IMR-90 (cell line): ENCODE measurements around the gene NKTR. TPM values are rescaled to one million over a fixed set of nuclear protein-coding genes. Genes with fewer than 3 reads are reported as not detected.

Experiments used
- ATAC-seq: fragments of 200-7000 bp; cut with Tn5 transposase; 2 replicates; pipeline ENCODE4 v1.9.1; 2020; ENCODE audit warnings: low read depth, mild to moderate bottlenecking, moderate library complexity
- BruUV-seq: library from RNA; stranded (reverse); fragments of 400-500 nt; replicated peaks from 2 replicates; lab custom pipeline; 2021; lab: Mats Ljungman, UMichigan
- CTCF ChIA-PET: fragments of 300-600 bp; formaldehyde crosslinking; extraction: SDS; loops from one replicate; lab custom pipeline; 2021; ENCODE audit warnings: antibody characterized with exemption; lab: Yijun Ruan, JAX
- POLR2A ChIA-PET: fragments of 300-600 bp; sonication (Branson Sonifier 250); formaldehyde crosslinking; loops from one replicate; lab custom pipeline; 2022; ENCODE audit warnings: antibody characterized with exemption; ENCODE audit not compliant: unreplicated experiment; lab: Charles Lee
- DNase-seq: peaks from one replicate; pipeline ENCODE4 v3.0.0; 2013
- H2AFZ ChIP-seq: replicated peaks from 2 replicates; pipeline ENCODE3; 2013; ENCODE audit warnings: low read length, mild to moderate bottlenecking; ENCODE audit not compliant: poor library complexity
- H2AK5ac ChIP-seq: 2 replicates; pipeline ENCODE4 v1.6.1; 2013; ENCODE audit warnings: low read depth, low read length, inconsistent platforms
- H2AK9ac ChIP-seq: replicated peaks from 2 replicates; pipeline ENCODE3; 2013; ENCODE audit warnings: mild to moderate bottlenecking, low read depth, low read length, moderate library complexity; ENCODE audit not compliant: poor library complexity
- H2BK120ac ChIP-seq: 2 replicates; pipeline ENCODE4 v1.6.1; 2013; ENCODE audit warnings: low read depth, low read length, inconsistent platforms
- H2BK15ac ChIP-seq: 3 replicates; pipeline ENCODE4 v1.6.1; 2013; ENCODE audit warnings: low read depth, low read length, inconsistent platforms
- H2BK20ac ChIP-seq: 2 replicates; pipeline ENCODE4 v1.6.1; 2013; ENCODE audit warnings: low read depth, mild to moderate bottlenecking, inconsistent platforms, low read length, moderate library complexity
- H2BK5ac ChIP-seq: 2 replicates; pipeline ENCODE4 v1.6.1; 2013; ENCODE audit warnings: mild to moderate bottlenecking, low read depth, low read length, inconsistent platforms; ENCODE audit not compliant: poor library complexity, severe bottlenecking
- H3K14ac ChIP-seq: replicated peaks from 2 replicates; pipeline ENCODE4 v1.6.1; 2013; ENCODE audit warnings: low read depth, low read length, inconsistent platforms
- H3K18ac ChIP-seq: 2 replicates; pipeline ENCODE4 v1.6.1; 2013; ENCODE audit warnings: low read depth, low read length, control low read depth
- H3K23ac ChIP-seq: 2 replicates; pipeline ENCODE4 v1.6.1; 2013; ENCODE audit warnings: low read depth, low read length, inconsistent platforms
- H3K27ac ChIP-seq: 2 replicates; pipeline ENCODE4 v1.5.1; 2013; ENCODE audit warnings: mild to moderate bottlenecking, control low read depth, low read length; ENCODE audit not compliant: insufficient read depth
- H3K27me3 ChIP-seq: 2 replicates; pipeline ENCODE4 v1.6.1; 2013; ENCODE audit warnings: low read length; ENCODE audit not compliant: control insufficient read depth, insufficient read depth
- H3K36me3 ChIP-seq: 2 replicates; pipeline ENCODE4 v1.6.1; 2013; ENCODE audit warnings: low read length, mixed read lengths; ENCODE audit not compliant: control insufficient read depth, insufficient read depth
- H3K4ac ChIP-seq: 2 replicates; pipeline ENCODE4 v1.6.1; 2013; ENCODE audit warnings: low read depth, low read length, inconsistent platforms
- H3K4me1 ChIP-seq: 2 replicates; pipeline ENCODE4 v1.6.1; 2013; ENCODE audit warnings: low read length, mixed read lengths; ENCODE audit not compliant: control insufficient read depth, insufficient read depth
- H3K4me2 ChIP-seq: 2 replicates; pipeline ENCODE4 v1.6.1; 2013; ENCODE audit warnings: low read depth, mild to moderate bottlenecking, control low read depth, low read length, moderate library complexity
- H3K4me3 ChIP-seq: 2 replicates; pipeline ENCODE4 v1.5.1; 2013; ENCODE audit warnings: low read depth, mild to moderate bottlenecking, control low read depth, low read length, moderate library complexity; ENCODE audit not compliant: insufficient read depth
- H3K56ac ChIP-seq: 2 replicates; pipeline ENCODE4 v1.6.1; 2013; ENCODE audit warnings: low read length, inconsistent platforms; ENCODE audit not compliant: insufficient read depth; ENCODE audit errors: extremely low read depth
- H3K79me1 ChIP-seq, 2 experiments: 2 replicates each; pipeline ENCODE4 v1.6.1; 2013; ENCODE audit warnings: low read length in 2 of 2, inconsistent platforms in 1 of 2, low read depth in 1 of 2
- H3K9ac ChIP-seq: 2 replicates; pipeline ENCODE4 v1.6.1; 2013; ENCODE audit warnings: low read depth, low read length, control low read depth
- H3K9me1 ChIP-seq: 2 replicates; pipeline ENCODE4 v1.6.1; 2013; ENCODE audit warnings: low read length, inconsistent platforms; ENCODE audit not compliant: insufficient read depth
- H3K9me3 ChIP-seq: 2 replicates; pipeline ENCODE4 v1.6.1; 2013; ENCODE audit warnings: low read length; ENCODE audit not compliant: control insufficient read depth, insufficient read depth
- H4K20me1 ChIP-seq: 2 replicates; pipeline ENCODE4 v1.6.1; 2013; ENCODE audit warnings: low read length, inconsistent platforms; ENCODE audit not compliant: insufficient read depth
- H4K5ac ChIP-seq: 2 replicates; pipeline ENCODE4 v1.6.1; 2013; ENCODE audit warnings: mild to moderate bottlenecking, low read depth, low read length, control low read depth
- H4K8ac ChIP-seq, 2 experiments: 2 replicates each; pipeline ENCODE4 v1.6.1; 2013; ENCODE audit warnings: low read depth in 2 of 2, low read length in 2 of 2, control low read depth in 1 of 2, inconsistent platforms in 1 of 2
- H4K91ac ChIP-seq: 2 replicates; pipeline ENCODE4 v1.6.1; 2013; ENCODE audit warnings: low read depth, low read length, inconsistent platforms; ENCODE audit not compliant: insufficient read depth
- CEBPB ChIP-seq: IDR thresholded peaks from 2 replicates; pipeline ENCODE4 v1.6.1; 2012; ENCODE audit warnings: low read depth, low read length, improper control_type of control experiment
- CHD1 ChIP-seq: IDR thresholded peaks from 2 replicates; pipeline ENCODE4 v1.6.1; 2012; ENCODE audit warnings: low read depth, low read length, improper control_type of control experiment
- ELK1 ChIP-seq: fragments of 150-350 bp; IDR thresholded peaks from 2 replicates; pipeline ENCODE4 v1.6.1; 2016; ENCODE audit warnings: low read depth, mild to moderate bottlenecking, low read length, moderate library complexity, borderline replicate concordance
- FOS ChIP-seq: fragments of 150-350 bp; IDR thresholded peaks from 2 replicates; pipeline ENCODE4 v1.6.1; 2016; ENCODE audit warnings: low read depth, low read length
- MAFK ChIP-seq: IDR thresholded peaks from 2 replicates; pipeline ENCODE4 v1.6.1; 2012; ENCODE audit warnings: low read depth, low read length, improper control_type of control experiment
- NFE2L2 ChIP-seq: fragments of 150-350 bp; IDR thresholded peaks from 2 replicates; pipeline ENCODE4 v1.6.1; 2016; ENCODE audit warnings: low read depth, mild to moderate bottlenecking, low read length
- POLR2A ChIP-seq: IDR thresholded peaks from 2 replicates; pipeline ENCODE4 v1.6.1; 2012; ENCODE audit warnings: mild to moderate bottlenecking, low read depth, low read length
- RCOR1 ChIP-seq: IDR thresholded peaks from 2 replicates; pipeline ENCODE4 v1.6.1; 2012; ENCODE audit warnings: mild to moderate bottlenecking, low read length, improper control_type of control experiment; ENCODE audit not compliant: insufficient replicate concordance
- USF2 ChIP-seq: fragments of 150-350 bp; IDR thresholded peaks from 2 replicates; pipeline ENCODE4 v1.6.1; 2017; ENCODE audit warnings: mild to moderate bottlenecking, antibody characterized with exemption, low read length, low read depth
- WGBS, 2 experiments: methylation state at CpG; one replicate each; pipeline versions ENCODE4 v1.1.5 to v1.1.7; 2013; ENCODE audit warnings: missing lambda C conversion rate in 2 of 2; ENCODE audit not compliant: insufficient read length in 1 of 2; ENCODE audit errors: extremely low coverage in 2 of 2; 5-methylcytosine and 5-hydroxymethylcytosine counted together
- dilution Hi-C: fragments of 300-500 bp; cut with HindIII; formaldehyde crosslinking; loops from one replicate; pipeline ENCODE4 v1.14.3; 2018; ENCODE audit warnings: low sequenced_read_pairs; ENCODE audit not compliant: unreplicated experiment
- in situ Hi-C: fragments of 300-500 bp; cut with MboI; formaldehyde crosslinking; loops from 3 replicates; pipeline ENCODE4 v1.14.3; 2019; ENCODE audit warnings: low sequenced_read_pairs, inconsistent platforms, mixed read lengths
- intact Hi-C: fragments of 100-400 bp; cut with micrococcal nuclease; formaldehyde crosslinking; loops from 2 replicates; pipeline ENCODE4 v1.10.0; 2022
- polyA plus RNA-seq, 3 experiments: library from polyadenylated mRNA; depleted of rRNA; stranded (reverse); fragments of >200 nt; gene quantifications; 2 replicates each; pipeline ENCODE4 v1.2.3, GENCODE V29; 2012; ENCODE audit warnings: low replicate concordance in 1 of 3
- total RNA-seq: library from RNA; depleted of rRNA; stranded (reverse); fragments of >200 nt; gene quantifications from 2 replicates; pipeline ENCODE4 v1.2.3, GENCODE V29; 2012
- TF ChIP-seq, protein P1 (sequence below): conservative IDR thresholded peaks from 2 replicates; pipeline ENCODE4 v1.5.1; 2012; ENCODE audit warnings: mild to moderate bottlenecking, low read depth, low read length, improper control_type of control experiment

NKTR gene
- total and polyA plus RNA-seq, 2 of the 4 experiments (the other 2 are of a cell fraction), result 24.0 to 30.7 TPM

GRCh38 chr3:42562047-42562907 lies 38.2 kb upstream of the NKTR start (continued):
- no peak for TF ChIP-seq ELK1

GRCh38 chr3:42569593-42570142 lies 30.8 kb upstream of the NKTR start:
- Histone ChIP-seq H3K36me3 (peaks cover 21% of the 10 kb centered on the region), H3K9me1 (peaks cover 5% of the 10 kb centered on the region; the same call in 1 of the 2 replicates), H3K27ac (no peak overlapping the region), H4K5ac (no peak overlapping the region), H2BK120ac (no peak overlapping the region), H3K56ac (no peak overlapping the region), H4K20me1 (peaks cover 9% of the 10 kb centered on the region), H3K4ac (no peak overlapping the region), H2AK5ac (no peak overlapping the region), H3K4me3 (no peak overlapping the region), H3K14ac (no peak overlapping the region), H2BK20ac (no peak overlapping the region), H2AFZ (no peak overlapping the region), H4K91ac (no peak overlapping the region), H3K4me2 (no peak overlapping the region), H2BK15ac (no peak overlapping the region), H3K79me1 (peaks cover 39 to 44% of the 10 kb centered on the region in 2 experiments), H3K9ac (no peak overlapping the region), H3K18ac (no peak overlapping the region), H2AK9ac (no peak overlapping the region), H3K27me3 (no peaks in the 10 kb centered on the region), H4K8ac (no peak overlapping the region), H3K9me3 (no peaks in the 10 kb centered on the region), H3K4me1 (no peaks in the 10 kb centered on the region), H3K23ac (no peak overlapping the region), H2BK5ac (no peak overlapping the region)
- intact Hi-C loops (no loop called here), dilution Hi-C loops (no loop called here), in situ Hi-C loops (no loop called here)
- ChIA-PET POLR2A (no interaction called here), CTCF (no interaction called here)
- WGBS, 2 experiments, result no CpG with 5 or more reads among the region's 2 CpGs
- BruUV-seq, result no TSS peak
- DNase-seq (no peak), ATAC-seq (no peak)
- no peak for TF ChIP-seq POLR2A
- TF ChIP-seq CHD1, result no peak
- no peak for TF ChIP-seq ELK1
- TF ChIP-seq RCOR1, result no peak
- TF ChIP-seq, protein P1, sequence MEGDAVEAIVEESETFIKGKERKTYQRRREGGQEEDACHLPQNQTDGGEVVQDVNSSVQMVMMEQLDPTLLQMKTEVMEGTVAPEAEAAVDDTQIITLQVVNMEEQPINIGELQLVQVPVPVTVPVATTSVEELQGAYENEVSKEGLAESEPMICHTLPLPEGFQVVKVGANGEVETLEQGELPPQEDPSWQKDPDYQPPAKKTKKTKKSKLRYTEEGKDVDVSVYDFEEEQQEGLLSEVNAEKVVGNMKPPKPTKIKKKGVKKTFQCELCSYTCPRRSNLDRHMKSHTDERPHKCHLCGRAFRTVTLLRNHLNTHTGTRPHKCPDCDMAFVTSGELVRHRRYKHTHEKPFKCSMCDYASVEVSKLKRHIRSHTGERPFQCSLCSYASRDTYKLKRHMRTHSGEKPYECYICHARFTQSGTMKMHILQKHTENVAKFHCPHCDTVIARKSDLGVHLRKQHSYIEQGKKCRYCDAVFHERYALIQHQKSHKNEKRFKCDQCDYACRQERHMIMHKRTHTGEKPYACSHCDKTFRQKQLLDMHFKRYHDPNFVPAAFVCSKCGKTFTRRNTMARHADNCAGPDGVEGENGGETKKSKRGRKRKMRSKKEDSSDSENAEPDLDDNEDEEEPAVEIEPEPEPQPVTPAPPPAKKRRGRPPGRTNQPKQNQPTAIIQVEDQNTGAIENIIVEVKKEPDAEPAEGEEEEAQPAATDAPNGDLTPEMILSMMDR, result no peak
- no peak for TF ChIP-seq FOS
- TF ChIP-seq NFE2L2, result no peak
- TF ChIP-seq CEBPB, result no peak
- TF ChIP-seq MAFK, result no peak
- no peak for TF ChIP-seq USF2
